RKO (cell line): ENCODE data around the gene CYP27B1.
A peak's percentile ranks its signal among the peaks of the same experiment; 100 is the strongest.
"Not testable (repeated sequence)": the region's sequence is repeated elsewhere in the genome, so short reads cannot be mapped to it uniquely, and the experiment has no call there.

ENCODE experiments used
- DNase-seq: peaks from one replicate; pipeline ENCODE4 v3.0.0-alpha.2; 2016; ENCODE audit warnings: low spot score

The CYP27B1 gene

DNA sequence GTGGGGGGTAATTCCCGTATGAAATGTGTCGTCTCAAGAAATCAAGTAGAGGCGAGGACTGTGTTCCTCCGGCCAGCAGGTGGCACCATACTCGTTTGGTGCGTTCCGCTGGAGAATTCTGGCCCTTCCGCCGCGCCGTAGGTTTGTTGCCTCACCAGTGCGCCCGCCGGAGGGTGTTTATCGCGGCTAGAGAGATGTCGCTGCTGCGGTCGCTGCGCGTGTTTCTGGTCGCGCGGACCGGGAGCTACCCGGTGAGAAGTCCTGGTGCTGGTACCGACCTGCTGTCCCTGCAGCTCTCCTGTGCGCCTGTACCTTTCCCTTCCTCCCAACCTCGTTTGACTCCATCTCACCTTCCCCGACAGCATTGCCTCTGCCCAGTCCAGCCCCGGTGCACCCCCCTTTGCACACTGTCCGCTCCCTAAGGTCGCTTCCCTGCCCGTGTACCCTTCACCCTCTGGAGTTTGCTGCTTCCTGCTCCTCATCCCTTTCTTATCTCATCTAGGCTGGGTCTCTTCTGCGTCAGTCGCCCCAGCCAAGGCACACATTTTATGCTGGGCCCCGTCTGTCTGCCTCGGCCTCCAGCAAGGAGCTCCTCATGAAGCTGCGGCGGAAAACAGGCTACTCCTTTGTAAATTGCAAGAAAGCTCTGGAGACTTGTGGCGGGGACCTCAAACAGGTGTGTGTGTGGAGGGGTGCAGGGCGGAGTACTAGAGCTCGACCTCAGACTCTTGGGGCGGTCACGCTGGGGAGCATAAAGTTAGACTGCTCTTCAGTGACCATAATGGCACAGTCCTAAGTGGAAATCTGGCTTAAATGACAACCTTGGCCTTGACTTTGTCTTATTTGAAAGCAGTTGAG lies 16.0 kb upstream of the CYP27B1 start, which contains the start of gene TSFM:
TSS of gene TSFM (plus strand) at position 180 of the 858 bp plus-strand sequence. CDS start at position 195, 15 bp downstream.
- DNase-seq, result peak; percentile 94

DNA sequence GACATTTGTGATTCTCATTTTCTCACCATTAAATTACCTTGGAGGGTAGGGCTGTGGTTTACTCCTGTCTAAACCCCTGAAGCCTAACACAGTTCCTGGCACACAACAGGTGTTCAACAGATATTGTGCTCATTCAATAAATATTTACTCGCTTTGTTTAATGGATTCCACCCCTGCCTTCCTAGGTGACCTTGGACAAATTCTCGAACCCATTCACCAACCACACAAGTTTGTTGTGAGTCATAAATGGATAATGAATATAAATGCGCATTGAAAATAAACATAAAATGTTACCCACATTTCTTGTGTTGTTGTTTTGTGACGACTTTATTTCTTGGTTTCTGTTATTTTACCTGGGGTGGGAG lies 15.3 kb upstream of the CYP27B1 start:
- no peak for DNase-seq

DNA sequence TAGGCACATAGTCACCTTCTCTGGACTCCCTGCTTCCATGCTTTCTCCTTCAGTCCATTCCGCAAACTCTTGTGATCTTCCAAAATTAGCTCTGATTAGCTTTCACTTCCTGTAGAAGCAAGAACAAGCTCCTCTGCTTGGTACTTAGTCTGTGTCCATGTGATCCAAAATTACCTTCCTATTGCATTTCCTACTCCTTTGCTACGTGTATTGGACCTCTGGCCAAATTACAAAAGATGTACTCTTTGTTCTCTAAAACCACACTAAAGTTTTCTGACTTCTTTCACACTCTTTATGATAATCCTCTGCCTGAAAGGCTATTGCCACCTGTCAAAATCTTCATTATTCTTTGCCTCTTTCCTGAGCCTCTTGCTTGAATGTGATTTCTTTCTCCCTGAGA lies 14.9 kb upstream of the CYP27B1 start:
- no peak for DNase-seq

DNA sequence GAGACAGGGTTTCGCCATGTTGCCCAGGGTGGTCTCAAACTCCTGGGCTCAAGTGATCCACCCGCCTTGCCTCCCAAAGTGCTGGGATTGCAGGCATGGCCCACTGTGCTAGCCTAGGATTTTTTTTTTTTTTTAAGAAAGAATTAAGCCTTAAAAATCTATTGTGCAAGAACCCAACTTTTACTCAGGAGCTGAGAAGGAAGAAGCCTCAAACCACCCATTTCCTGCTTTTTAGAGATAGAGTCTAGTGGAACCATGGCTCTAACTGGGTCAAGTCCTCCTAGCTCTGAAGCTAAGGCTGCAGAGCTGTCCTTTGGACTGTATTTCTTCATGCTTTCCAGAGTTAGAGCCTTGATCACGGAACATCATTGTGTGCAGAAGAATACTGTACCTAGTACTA lies 14.4 kb upstream of the CYP27B1 start:
- no peak for DNase-seq

DNA sequence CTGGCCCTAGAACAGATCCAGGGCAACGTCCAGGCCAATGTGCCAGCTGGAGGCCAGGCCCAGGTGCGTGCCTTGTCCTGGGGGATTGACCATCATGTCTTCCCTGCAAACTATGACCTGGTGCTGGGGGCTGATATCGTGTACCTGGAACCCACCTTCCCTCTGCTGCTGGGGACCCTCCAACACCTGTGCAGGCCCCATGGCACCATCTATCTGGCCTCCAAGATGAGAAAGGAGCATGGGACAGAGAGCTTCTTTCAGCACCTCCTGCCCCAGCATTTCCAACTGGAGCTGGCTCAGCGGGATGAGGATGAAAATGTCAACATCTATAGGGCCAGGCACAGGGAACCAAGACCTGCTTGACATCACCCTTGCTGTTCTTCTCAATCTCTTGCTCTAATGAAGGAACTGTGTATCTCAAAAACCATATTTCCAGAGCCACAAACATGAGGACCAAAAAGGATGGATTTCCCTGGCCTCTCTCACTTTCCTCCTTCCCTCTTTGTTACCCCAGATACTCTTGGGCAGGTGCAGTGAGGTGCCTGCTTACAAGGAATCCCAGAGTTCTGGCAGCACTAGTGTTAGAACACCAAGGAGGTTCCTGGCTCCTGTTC lies 13.5 kb upstream of the CYP27B1 start:
- DNase-seq, result no peak

DNA sequence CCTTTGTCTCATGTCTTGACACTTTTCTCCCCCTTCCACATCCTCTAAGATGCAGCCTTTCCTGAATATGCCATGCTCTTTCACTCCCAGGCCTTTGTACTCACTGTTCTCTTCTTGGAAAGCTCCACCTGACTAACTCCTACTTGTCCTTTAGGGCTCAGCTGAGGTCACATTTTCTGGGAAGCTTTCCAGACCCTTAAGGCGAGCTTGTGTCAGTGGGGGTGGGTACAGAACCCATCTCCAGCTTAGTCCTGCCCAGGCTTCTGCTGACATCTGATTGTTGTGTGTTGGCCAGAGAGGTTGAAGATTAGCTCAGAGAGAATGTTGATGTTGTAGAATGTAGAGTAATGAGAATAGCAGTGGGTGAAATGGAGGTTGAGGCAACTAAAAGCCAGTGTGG lies 12.9 kb upstream of the CYP27B1 start:
- no peak for DNase-seq

DNA sequence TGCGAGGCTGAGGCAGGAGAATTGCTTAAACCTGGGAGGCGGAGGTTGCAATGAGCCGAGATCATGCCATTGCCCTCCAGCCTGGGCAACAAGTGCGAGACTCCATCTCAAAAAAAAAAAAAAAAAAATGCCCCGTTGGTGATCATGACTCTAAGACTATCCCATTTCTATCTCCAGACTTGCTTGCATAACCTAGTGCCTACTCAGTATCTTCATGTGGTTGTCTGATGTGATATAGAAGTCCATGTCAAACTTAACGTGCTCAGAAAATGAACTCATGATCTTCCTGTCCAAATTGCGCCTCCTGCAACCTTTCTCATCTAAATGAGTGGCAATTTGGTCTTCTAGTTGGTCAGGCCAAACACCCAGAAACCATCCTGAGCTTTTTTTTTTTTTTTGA lies 11.0 kb upstream of the CYP27B1 start:
- no peak for DNase-seq

DNA sequence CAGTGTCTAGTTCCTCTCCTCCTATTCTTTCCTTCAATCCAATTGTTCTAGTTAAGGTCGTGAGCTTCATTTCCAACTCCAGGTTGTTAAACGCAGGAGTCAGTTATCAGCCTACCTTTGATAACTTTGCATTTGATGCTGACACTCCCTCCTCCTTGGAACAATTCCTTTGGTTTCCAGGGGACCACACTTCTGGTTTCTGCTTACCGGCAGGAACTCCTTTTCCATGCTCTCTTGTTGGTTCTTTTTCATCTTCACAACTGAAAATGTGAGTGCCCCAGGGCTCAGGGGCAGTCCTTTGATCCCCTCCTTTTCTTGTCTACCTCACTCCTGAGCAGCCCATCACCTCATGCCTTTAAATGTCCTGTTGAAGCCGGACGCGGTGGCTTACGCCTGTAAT lies 10.5 kb upstream of the CYP27B1 start:
- no peak for DNase-seq

DNA sequence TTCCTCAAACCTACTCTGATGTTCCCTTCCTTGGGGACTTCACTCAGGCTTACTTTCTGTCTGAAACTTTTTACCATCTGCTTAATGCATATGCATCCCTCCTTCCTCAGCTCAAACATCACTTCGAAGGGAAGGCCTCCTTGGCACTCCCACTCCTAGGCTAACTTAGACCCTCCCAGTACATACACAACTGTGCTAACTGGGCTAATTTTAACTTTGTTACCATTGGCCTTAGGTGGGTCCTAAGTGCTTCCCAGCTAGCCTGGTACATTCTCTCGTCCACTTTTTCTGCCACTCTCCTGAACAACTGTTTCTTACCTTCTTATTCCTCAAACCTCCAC lies 9.3 kb upstream of the CYP27B1 start:
- no peak for DNase-seq

DNA sequence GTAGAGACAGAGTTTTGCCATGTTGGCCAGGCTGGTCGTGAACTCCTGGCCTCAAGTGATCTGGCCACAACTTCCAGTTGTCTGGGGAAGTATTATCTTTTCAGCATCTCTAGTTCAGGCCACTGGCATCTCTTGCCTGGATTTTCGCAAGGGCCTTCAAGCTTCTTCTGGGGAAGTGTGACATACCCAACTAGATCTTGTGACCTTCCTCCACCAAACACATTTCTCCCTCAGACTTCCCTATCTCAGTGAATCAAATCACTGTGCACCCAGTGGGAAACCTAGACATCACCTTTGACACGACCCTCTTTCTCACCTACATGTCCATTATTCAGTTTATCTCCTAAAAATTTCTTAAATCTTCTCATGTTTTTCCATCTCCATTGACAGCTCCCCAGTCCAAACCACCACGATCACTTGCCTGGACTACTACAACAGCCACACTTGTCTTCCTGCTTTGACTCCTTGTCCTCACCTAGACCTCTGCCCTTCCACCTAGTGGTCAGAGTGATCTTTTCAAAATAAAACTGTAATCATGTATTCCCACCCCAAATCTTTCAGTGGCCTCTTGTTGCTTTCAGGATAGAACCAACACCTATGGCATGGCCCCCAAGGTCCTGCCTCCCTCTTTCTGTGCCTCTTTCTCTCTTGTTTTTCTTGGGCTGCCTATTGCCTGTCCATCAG lies 8.8 kb upstream of the CYP27B1 start:
- peak; percentile 47 for DNase-seq

DNA sequence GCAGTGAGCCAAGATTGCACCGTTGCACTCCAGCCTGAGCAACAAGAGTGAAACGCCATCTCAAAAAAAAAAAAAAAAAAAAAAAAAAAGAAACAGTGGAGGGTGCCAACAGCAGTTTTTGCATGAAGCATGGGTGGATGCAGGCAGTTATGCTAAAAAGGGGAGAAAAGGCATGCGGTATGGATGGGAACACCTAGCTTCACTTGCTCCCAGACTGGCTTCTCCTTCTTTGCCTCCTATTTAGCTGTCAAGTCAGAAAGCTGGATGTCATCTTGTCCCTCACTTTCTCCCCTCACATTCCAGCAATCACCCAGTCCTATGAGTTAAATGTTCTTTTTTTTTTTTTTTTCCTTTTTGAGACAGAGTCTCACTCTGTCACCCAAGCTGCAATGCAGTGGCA lies 8.2 kb upstream of the CYP27B1 start:
- no peak for DNase-seq

DNA sequence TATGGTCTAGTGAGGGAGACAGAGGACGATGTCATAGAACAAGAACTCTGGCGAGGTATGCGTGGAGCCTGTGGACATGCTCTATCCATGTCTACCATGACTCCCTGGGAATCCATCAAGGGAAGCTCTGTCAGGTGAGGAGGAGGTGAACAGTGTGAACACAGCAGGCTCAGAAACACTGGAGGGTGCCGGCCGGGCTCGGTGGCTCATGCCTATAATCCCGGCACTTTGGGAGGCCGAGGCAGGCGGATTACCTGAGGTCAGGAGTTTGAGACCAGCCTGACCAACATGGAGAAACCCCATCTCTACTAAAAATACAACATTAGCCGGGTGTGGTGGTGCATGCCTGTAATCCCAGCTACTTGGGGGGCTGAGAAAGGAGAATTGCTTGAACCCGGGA lies 7.8 kb upstream of the CYP27B1 start:
- not testable (repeated sequence) for DNase-seq

DNA sequence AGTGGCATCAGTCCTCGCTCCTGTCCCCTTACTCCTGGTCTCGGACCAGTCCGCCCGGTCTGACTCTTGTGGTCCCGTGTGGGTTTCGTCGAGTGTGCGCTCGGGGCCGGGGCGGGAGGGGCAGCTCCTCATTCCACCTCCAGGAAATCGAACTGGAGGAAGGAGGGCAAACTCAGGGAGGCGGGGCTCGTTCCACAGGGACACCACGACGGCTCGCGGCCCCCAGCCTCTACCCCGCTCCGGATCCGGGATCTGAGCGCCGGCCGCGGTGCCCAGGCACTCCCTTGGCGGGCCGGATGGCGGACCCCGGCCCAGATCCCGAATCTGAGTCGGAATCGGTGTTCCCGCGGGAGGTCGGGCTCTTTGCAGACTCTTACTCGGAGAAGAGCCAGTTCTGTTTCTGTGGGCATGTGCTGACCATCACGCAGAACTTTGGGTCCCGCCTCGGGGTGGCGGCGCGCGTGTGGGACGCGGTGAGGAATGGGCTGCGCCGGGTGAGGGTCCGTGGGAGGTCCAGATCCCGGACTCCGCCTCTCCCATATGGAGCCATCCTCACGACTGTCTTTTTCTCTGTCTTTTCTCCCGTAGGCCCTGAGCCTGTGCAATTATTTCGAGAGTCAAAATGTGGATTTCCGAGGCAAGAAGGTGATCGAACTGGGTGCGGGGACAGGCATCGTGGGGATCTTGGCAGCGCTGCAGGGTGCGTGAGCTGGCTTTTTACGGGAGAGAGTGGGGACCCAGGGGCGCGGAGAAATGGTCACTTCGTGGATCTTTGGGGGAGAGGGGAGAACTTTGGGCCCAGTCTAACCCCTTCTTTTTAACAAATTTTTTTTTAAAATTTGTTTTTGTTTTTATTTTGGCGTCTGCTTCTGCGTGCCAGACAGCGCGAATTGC lies 5.8 kb upstream of the CYP27B1 start, which contains the start of gene EEF1AKMT3:
TSS of gene EEF1AKMT3 (plus strand) at position 186 of the 894 bp plus-strand sequence. CDS start at position 297, 111 bp downstream.
- DNase-seq, result peak; percentile 66

DNA sequence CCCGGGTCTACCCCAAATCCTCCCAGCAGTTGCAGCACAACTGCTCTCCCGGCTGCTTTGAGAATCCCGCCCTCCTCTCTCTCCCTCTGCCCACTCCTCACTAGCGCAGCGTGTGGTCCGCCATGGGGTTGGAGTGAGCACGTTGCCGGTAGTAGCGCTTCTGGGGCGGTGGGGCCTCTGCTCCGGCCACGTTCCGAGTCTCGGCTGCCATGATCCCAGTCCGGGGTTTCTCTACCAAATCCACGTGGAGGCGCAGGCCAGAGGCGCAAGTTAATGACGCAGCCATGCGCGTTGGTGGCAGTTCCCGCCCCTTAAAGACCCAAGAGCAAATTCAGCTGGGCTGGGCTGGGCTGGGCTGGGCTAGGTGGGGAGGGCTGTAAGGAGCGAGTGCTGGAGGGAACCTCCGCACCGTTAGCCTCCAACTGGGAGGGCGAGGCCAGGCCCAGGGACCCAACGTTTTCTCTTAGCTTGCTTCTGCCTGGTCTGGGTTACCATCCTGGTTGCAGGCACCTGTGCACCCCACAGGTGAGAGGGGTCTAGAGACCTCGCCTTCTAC lies 5.1 kb upstream of the CYP27B1 start, which contains the start of gene METTL1:
TSS of gene METTL1 (minus strand) at position 233 of the 556 bp plus-strand sequence. CDS start at position 211, 22 bp downstream.
- peak; percentile 97 for DNase-seq

DNA sequence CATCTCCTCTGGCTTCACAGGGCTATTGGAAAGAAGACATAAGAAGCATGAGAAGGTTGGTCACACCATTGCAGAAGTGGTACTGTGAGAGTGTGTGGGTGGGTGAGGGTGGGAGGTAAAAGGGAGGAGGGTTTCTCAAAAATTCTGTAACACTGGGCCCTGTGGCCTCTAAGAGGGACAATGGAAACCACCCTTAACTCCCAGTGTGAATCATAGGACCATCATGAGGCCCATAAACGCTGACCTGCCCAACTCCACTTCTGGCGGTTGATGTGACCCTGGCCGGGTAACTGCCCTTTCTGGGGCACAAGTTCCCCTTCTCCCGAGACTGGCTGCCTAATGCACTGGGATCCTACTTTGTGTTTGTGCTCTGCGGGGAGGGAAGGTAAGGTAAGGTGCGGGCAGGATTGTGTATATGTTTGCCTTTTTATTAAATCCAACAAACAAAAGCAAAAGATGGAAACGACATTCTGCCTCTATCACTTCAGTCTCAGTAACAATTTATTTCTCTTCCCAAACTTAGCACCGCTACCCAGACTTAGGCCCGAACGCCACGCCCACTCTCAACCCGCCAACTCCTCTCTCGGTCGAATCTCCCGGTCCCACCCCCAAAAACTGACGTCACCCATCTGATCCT lies 4.5 kb upstream of the CYP27B1 start:
- peak; percentile 93 for DNase-seq

DNA sequence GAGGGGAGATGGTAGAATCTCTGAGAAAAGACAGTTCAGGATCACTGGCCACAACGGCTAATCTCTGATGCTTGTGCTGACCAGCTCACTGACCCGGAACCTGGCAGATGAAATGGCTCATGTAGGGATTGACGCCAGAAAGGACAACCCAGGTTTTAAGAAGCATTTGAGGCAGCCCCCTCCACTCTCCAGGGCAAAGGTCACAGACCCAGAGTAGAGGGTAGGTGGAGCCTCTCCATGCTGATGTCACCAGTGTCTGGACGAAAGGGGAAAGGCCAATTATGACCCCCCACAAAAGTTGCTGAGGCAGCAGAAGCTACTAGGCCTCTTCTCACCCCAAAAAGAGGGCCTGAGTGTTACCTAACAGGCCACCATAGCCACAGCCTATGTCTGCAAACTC lies 3.9 kb upstream of the CYP27B1 start:
- DNase-seq, result no peak

DNA sequence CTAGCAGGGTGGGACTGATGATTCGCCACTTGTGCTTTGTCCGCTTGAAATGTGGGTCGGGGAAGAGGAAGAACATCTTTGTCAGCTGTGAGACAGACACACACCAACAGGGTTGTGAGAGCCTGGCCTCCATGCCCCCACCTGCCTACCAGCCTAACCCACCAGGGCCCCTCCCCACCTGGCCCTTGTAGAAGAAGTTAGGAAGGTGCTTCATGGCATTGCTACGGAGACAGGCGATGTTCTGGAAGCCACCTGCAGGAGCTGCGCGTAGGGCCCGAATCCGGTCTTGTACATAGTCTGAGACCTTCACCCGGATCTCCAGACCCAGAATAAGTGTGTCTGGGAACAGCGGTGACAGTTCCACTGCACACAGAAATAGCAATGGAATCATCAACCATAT lies 2.7 kb upstream of the CYP27B1 start:
- no peak for DNase-seq

DNA sequence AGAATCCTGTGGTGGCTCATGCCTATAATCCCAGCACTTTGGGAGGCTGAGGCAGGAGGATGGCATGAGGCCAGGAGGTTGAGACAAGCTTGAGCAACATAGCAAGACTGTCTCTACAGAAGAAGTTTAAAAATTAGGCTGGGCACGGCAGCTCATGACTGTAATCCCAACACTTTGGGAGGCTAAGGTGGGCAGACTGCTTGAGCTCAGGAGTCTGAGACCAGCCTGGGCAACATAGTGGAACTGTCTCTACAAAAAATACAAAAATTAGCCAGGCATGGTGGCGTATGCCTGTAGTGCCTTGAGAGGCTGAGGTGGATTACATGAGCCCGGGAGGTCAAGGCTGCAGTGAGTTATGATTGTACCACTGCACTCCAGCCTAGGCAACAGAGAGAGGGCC lies 998 bp upstream of the CYP27B1 start:
- DNase-seq, result no peak

DNA sequence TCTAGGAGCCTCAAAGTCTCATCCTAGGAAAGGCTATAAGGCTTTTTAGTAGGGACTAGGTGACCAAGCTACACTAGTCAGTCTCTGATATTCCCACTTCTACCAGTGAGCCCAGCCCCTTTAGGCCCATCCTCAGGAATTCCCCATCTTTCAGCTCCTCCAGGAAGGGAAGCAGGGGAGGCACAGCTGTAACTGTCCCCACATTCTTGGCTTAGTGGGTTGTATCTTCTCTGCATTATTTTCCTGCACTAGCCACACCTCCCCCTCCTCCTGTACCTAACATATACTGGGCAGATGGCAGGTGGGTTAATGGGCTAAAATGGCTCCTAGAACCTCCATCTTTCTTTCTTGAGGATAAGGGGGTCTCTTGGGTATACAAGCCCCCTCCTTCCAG lies 424 bp upstream of the CYP27B1 start:
- no peak for DNase-seq

DNA sequence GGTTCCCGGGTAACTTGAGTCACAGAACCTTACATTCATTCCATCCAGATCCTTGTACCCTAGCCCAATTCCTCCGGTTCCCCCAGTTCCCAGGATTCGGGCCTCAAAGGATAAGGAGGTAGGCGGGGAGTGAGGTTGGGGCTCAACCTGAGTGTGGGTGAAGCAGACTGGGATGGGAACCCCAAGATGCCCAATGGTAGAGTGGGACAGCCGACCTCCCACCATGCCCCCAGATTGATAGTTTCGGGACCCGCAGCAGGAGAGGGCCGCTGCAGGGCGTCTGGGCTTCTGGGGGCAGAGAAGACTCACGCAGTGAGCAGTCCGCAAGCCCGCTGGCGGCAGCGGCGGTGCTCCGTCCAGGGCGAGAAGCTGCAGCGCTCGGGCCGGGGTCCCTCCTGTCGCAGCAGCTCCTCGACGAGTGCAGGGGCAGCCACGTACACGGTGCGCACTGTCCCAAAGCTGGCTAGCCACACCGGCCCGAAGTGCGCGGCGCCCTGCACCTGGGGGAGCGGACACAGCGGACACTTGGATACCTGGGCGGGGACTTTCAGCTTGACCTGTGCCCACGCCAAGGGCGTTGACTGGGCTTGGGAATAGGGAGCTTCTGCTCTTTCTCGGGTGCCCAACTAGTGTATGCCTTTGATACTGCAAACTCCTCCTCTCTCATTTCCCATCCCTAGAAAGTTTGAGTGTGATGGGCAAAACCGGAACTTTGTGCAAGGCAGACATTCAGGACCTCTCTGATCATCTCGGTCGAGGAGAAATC lies 997 bp downstream of the CYP27B1 start:
- no peak for DNase-seq
